Fibroblast of lung (primary cell): ENCODE measurements around the gene UBE2S.

Experiments used
- CTCF ChIP-seq, 2 donors: IDR thresholded peaks in 1 of 2; conservative IDR thresholded peaks in 1 of 2; 1 replicate in 1 of 2; 2 replicates in 1 of 2; pipeline ENCODE4 v1.5.1; 2011 to 2012; ENCODE audit warnings: low read length in 2 of 2, control low read depth in 1 of 2, inconsistent platforms in 1 of 2, low read depth in 1 of 2, mild to moderate bottlenecking in 1 of 2
- EZH2 ChIP-seq: IDR thresholded peaks from 2 replicates; pipeline ENCODE4 v1.5.1; 2012; ENCODE audit warnings: low read length, control low read depth, mild to moderate bottlenecking; ENCODE audit errors: missing control alignments

GRCh38 chr19:55391191-55391670 is 16.4 kb downstream of the UBE2S start:
- TF ChIP-seq CTCF (conservative IDR thresholded peaks at IDR 0.05 in 1 of 2, IDR thresholded peaks at IDR 0.05 in 1 of 2; ENCODE audit: low read depth in 1 of 2, low read length in 2 of 2) (no peak), EZH2 (no peak)
